Lower leg skin (tissue), 4 donors: ENCODE data around the gene AJAP1. TPM values are rescaled to one million over a fixed set of nuclear protein-coding genes. Genes with fewer than 3 reads are reported as not detected.

Source experiments
- DNase-seq, 2 donors: peaks; one replicate each; pipeline ENCODE4 v3.0.0-alpha.2; 2019; ENCODE audit warnings: low spot score in 2 of 2
- H3K4me3 ChIP-seq: fragments of 200-600 bp; sonication (generic); 2 replicates; pipeline ENCODE4 v1.5.1; 2017; ENCODE audit warnings: mild to moderate bottlenecking, low read depth; ENCODE audit not compliant: poor library complexity, severe bottlenecking
- CTCF ChIP-seq, 3 donors: fragments of 450-650 bp; IDR thresholded peaks; one replicate each; pipeline ENCODE4 v1.5.1; 2016; ENCODE audit warnings: antibody characterized with exemption in 3 of 3, mild to moderate bottlenecking in 3 of 3, moderate library complexity in 2 of 3
- POLR2A ChIP-seq, 2 donors: fragments of 450-650 bp; IDR thresholded peaks; one replicate each; pipeline ENCODE4 v1.6.1; 2016 to 2017; ENCODE audit warnings: antibody characterized with exemption in 2 of 2, mild to moderate bottlenecking in 1 of 2, moderate library complexity in 1 of 2
- WGBS, 2 donors: methylation state at CpG; one replicate each; pipeline ENCODE4 v1.1.5; 2018; 5-methylcytosine and 5-hydroxymethylcytosine counted together
- intact Hi-C: fragments of 100-400 bp; cut with DNase I; formaldehyde crosslinking; loops from one replicate; pipeline ENCODE4 v1.15.0; 2023; ENCODE audit warnings: low total_unique reads
- total RNA-seq, 4 donors: library from RNA; depleted of rRNA; stranded (reverse); fragments of >200 nt; gene quantifications; one replicate each; pipeline ENCODE4 v1.1.0, GENCODE V29; 2016

AJAP1 gene
- total RNA-seq, 4 donors from 2014 or later, result 0.69 to 1.7 (median 1.3) TPM

GRCh38 chr1:4797016-4797410 is 142.6 kb downstream of the AJAP1 start:
- intact Hi-C loops, result no loop called here
- 70 to 85% methylated on average over 6 of the region's 6 CpGs for WGBS, 2 donors
- no peak for TF ChIP-seq CTCF (IDR thresholded peaks at IDR 0.05)
- H3K4me3 ChIP-seq, result no peak overlapping the region
- DNase-seq, result peak in 1 of 2 donors; percentile 75

GRCh38 chr1:4797429-4797828 is 143.0 kb downstream of the AJAP1 start:
- DNase-seq, result peak in 1 of 2 donors; percentile 53
- intact Hi-C loops, result no loop called here
- TF ChIP-seq CTCF (IDR thresholded peaks at IDR 0.05) (no peak), POLR2A (IDR thresholded peaks at IDR 0.05) (no peak)
- no peak overlapping the region for H3K4me3 ChIP-seq
- WGBS, 2 donors, result 83 to 91% methylated on average over 5 of the region's 5 CpGs

GRCh38 chr1:4801192-4801924 is 146.9 kb downstream of the AJAP1 start:
- 66% methylated on average over 12 to 14 of the region's 14 CpGs for WGBS, 2 donors
- H3K4me3 ChIP-seq, result no peak overlapping the region
- TF ChIP-seq POLR2A (IDR thresholded peaks at IDR 0.05) (no peak), CTCF (IDR thresholded peaks at IDR 0.05) (no peak)
- peak in 1 of 2 donors; percentile 84 for DNase-seq
- intact Hi-C loops, result no loop called here

DNA sequence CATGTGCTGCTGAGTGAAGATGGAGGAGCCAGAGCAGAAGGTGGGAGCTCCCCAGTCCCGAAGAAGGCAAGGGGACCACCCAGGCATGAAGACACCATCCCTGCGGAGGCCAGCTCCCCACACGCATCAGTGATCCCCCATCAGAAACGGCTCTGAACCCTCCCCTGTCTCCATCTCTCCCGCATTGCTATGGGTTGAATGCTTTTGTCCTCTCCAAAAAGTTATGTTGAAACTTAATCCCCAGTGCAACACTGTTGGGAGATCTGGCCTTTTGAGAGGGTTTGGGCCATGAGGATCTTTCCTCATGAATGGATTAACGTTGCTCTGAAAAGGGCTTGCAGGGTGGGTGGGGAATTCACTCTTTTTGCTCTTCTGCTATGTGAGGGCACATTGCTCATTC is 147.6 kb downstream of the AJAP1 start:
- no peak overlapping the region for H3K4me3 ChIP-seq
- TF ChIP-seq POLR2A (IDR thresholded peaks at IDR 0.05) (no peak), CTCF (IDR thresholded peaks at IDR 0.05) (no peak)
- intact Hi-C loops, result no loop called here
- peak in 1 of 2 donors; percentile 56 for DNase-seq
- 72 to 76% methylated on average over 6 of the region's 6 CpGs for whole genome bisulfite sequencing, 2 donors

- no peak for TF ChIP-seq POLR2A (IDR thresholded peaks at IDR 0.05)
- intact Hi-C loops, result no loop called here
- H3K4me3 ChIP-seq, result no peak overlapping the region
- DNase-seq, result no peak
Measured at GRCh38 chr1:4803335-4803734, 148.9 kb downstream of the AJAP1 start.

DNA sequence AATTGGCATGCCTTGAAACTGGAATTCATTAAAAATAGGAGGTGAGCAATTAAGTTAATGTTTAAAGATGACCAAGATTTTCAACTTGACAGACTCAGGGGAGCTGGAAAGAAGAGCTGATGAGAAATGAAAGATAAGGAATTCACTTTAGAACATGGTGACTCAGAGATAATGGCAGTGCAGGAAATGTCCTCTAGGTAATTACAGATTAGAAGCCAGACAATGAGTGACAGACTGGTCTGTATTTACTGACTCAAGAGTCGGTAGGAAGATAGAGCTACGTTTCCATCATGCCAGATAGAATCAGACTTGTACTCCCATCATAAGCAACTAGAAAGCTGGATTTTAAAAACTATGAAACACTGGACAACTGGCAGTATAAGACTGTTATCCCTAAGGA is 151.6 kb downstream of the AJAP1 start:
- H3K4me3 ChIP-seq, result no peak overlapping the region
- 43 to 46% methylated on average over 2 of the region's 2 CpGs for WGBS, 2 donors
- DNase-seq, result no peak
- no peak for TF ChIP-seq POLR2A (IDR thresholded peaks at IDR 0.05)
- no peak for TF ChIP-seq CTCF (IDR thresholded peaks at IDR 0.05)
- intact Hi-C loops, result no loop called here
